CD14-positive monocyte (primary cell): ENCODE measurements around the gene NBEA. TPM values are rescaled to one million over a fixed set of nuclear protein-coding genes. Genes with fewer than 3 reads are reported as not detected.

Experiments
- DNase-seq, 3 donors: peaks; one replicate each; pipeline ENCODE4 v3.0.0-alpha.2; 2011 to 2022
- H2AFZ ChIP-seq: 2 replicates; pipeline ENCODE4 v1.6.0; 2012; ENCODE audit warnings: mild to moderate bottlenecking, low read depth, low read length, inconsistent platforms; ENCODE audit not compliant: insufficient read depth, poor library complexity, severe bottlenecking
- H3K27ac ChIP-seq, 2 donors: 1 replicate in 1 of 2; 2 replicates in 1 of 2; pipeline ENCODE4 v1.5.1; 2012 to 2013; ENCODE audit warnings: low read length in 2 of 2, control low read depth in 1 of 2, inconsistent platforms in 1 of 2, low read depth in 1 of 2, mild to moderate bottlenecking in 1 of 2
- H3K27me3 ChIP-seq, 2 donors: one replicate each; pipeline versions ENCODE4 v1.6.0 to v1.6.1; 2011 to 2013; ENCODE audit warnings: low read length in 2 of 2; ENCODE audit not compliant: control insufficient read depth in 2 of 2, insufficient read depth in 2 of 2
- H3K36me3 ChIP-seq, 2 donors: replicated peaks in 1 of 2; 1 replicate in 1 of 2; 2 replicates in 1 of 2; pipeline versions ENCODE4 v1.5.1 to v1.6.1; 2012 to 2013; ENCODE audit warnings: low read length in 2 of 2, control low read depth in 1 of 2, inconsistent platforms in 1 of 2, mild to moderate bottlenecking in 1 of 2; ENCODE audit not compliant: insufficient read depth in 2 of 2, control insufficient read depth in 1 of 2
- H3K4me1 ChIP-seq, 2 donors: 1 replicate in 1 of 2; 2 replicates in 1 of 2; pipeline versions ENCODE4 v1.5.1 to v1.6.1; 2012 to 2013; ENCODE audit warnings: low read length in 2 of 2, control low read depth in 1 of 2, inconsistent platforms in 1 of 2, mild to moderate bottlenecking in 1 of 2, moderate library complexity in 1 of 2; ENCODE audit not compliant: insufficient read depth in 2 of 2, control insufficient read depth in 1 of 2
- H3K4me2 ChIP-seq: replicated peaks from 2 replicates; pipeline ENCODE3; 2012; ENCODE audit warnings: low read length, moderate library complexity, mild to moderate bottlenecking; ENCODE audit not compliant: poor library complexity, severe bottlenecking; ENCODE audit errors: extremely low read depth
- H3K4me3 ChIP-seq, 3 experiments: fragments of 200-600 bp in 1 of 3; sonication (generic) in 1 of 3; replicated peaks in 1 of 3; 1 replicate in 2 of 3; 2 replicates in 1 of 3; pipeline ENCODE4 v1.5.1; 2011 to 2013; ENCODE audit warnings: low read length in 3 of 3, mild to moderate bottlenecking in 3 of 3, control low read depth in 2 of 3, low read depth in 2 of 3, inconsistent platforms in 1 of 3, moderate library complexity in 1 of 3
- H3K79me2 ChIP-seq: 2 replicates; pipeline ENCODE4 v1.6.0; 2012; ENCODE audit warnings: mild to moderate bottlenecking, control low read depth, inconsistent platforms, low read length, moderate library complexity; ENCODE audit not compliant: insufficient read depth
- H3K9ac ChIP-seq: 2 replicates; pipeline ENCODE4 v1.6.0; 2017; ENCODE audit warnings: low read length, mild to moderate bottlenecking; ENCODE audit not compliant: insufficient read depth, poor library complexity, severe bottlenecking
- H3K9me3 ChIP-seq, 2 donors: replicated peaks in 1 of 2; 1 replicate in 1 of 2; 2 replicates in 1 of 2; pipeline versions ENCODE4 v1.5.1 to v1.6.1; 2012 to 2013; ENCODE audit warnings: low read length in 2 of 2, control low read depth in 1 of 2; ENCODE audit not compliant: control insufficient read depth in 1 of 2, insufficient read depth in 1 of 2
- H4K20me1 ChIP-seq: 2 replicates; pipeline ENCODE4 v1.6.0; 2012; ENCODE audit warnings: mild to moderate bottlenecking, low read length, control low read depth, moderate library complexity; ENCODE audit not compliant: insufficient read depth
- H3K27ac Mint-ChIP-seq, 7 donors: one replicate each; pipeline ENCODE4 v1.8.0; 2020; ENCODE audit warnings: mild to moderate bottlenecking in 7 of 7, mixed read lengths in 7 of 7, moderate library complexity in 6 of 7, inconsistent platforms in 2 of 7
- H3K27me3 Mint-ChIP-seq, 3 donors: one replicate each; pipeline ENCODE4 v1.8.0; 2021 to 2022; ENCODE audit warnings: low read depth in 3 of 3, mild to moderate bottlenecking in 3 of 3, mixed read lengths in 3 of 3, moderate library complexity in 3 of 3, inconsistent platforms in 1 of 3
- H3K36me3 Mint-ChIP-seq, 2 donors: one replicate each; pipeline ENCODE4 v1.8.0; 2020; ENCODE audit warnings: mixed read lengths in 2 of 2, inconsistent platforms in 1 of 2, mild to moderate bottlenecking in 1 of 2
- H3K4me1 Mint-ChIP-seq: one replicate; pipeline ENCODE4 v1.8.0; 2020; ENCODE audit warnings: mild to moderate bottlenecking, mixed read lengths
- H3K4me3 Mint-ChIP-seq, 2 donors: one replicate each; pipeline ENCODE4 v1.8.0; 2020; ENCODE audit warnings: mild to moderate bottlenecking in 2 of 2, mixed read lengths in 2 of 2, moderate library complexity in 1 of 2
- H3K9me3 Mint-ChIP-seq, 7 donors: one replicate each; pipeline ENCODE4 v1.8.0; 2020 to 2022; ENCODE audit warnings: mixed read lengths in 7 of 7, mild to moderate bottlenecking in 6 of 7, moderate library complexity in 6 of 7, inconsistent platforms in 2 of 7
- CTCF ChIP-seq: fragments of 200-600 bp; IDR thresholded peaks from one replicate; pipeline ENCODE4 v1.8.0; 2022; ENCODE audit warnings: antibody characterized with exemption, mild to moderate bottlenecking
- WGBS: methylation state at CpG from one replicate; pipeline ENCODE4 v1.1.5; 2013; ENCODE audit warnings: missing lambda C conversion rate; ENCODE audit not compliant: insufficient coverage; 5-methylcytosine and 5-hydroxymethylcytosine counted together
- intact Hi-C, 2 donors: fragments of 100-400 bp; cut with micrococcal nuclease; formaldehyde crosslinking; loops; one replicate each; pipeline versions ENCODE4 v1.15.0 to v1.15.1; 2023
- polyA plus RNA-seq, 3 donors: library from polyadenylated mRNA; depleted of rRNA in 1 of 3; unstranded in 2 of 3; stranded (reverse) in 1 of 3; fragments of 300-500 nt in 2 of 3; fragments of >200 nt in 1 of 3; fragmentation: Illumina TruSeq in 2 of 3; gene quantifications; 1 replicate in 2 of 3; 2 replicates in 1 of 3; pipeline ENCODE4 v1.2.3, GENCODE V29; 2012 to 2021

Gene NBEA
- polyA plus RNA-seq, 3 donors, result 0.03 to 0.23 (median 0.08) TPM

DNA sequence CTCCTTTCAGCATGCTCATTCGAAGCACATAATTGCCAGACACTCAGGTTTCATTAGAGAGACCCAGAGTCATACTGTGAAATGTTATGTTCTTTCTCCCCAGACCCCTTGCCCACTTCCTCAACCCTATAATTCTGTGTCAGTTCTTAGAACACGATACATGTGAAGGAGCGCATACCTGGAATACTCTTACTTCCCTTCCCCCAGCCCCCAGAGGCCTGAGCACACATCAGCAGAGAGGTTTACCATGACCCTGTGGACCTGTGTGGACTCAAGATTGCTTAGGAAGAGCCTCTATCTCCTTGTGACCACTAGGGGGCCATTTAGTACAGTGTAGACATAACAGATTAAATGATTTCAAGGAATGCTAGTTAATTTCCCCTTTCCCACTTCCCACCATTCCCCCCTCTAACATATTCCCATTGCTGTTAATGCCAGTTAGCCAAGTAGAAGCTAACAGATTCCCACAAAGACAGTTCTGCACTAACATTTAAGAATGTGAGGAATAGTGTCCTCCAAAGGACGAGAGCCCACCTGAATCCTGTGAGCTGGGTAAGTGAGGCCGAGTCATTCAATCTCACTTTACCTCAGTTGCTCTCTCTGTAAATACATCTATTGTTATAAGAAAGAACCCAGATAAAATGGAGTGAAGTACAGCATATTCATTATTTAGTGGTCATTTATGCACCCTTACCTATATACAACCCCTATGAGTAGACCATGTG is 688.6 kb downstream of the NBEA start:
- Histone ChIP-seq H3K9me3 (no peaks in the 10 kb centered on the region), H3K79me2 (no peaks in the 10 kb centered on the region), H3K36me3 (no peaks in the 10 kb centered on the region), H3K27ac (no peak overlapping the region), H3K4me1 (no peaks in the 10 kb centered on the region), H4K20me1 (no peaks in the 10 kb centered on the region), H3K4me2 (no peak overlapping the region), H3K4me3 (no peak overlapping the region), H3K27me3 (no peaks in the 10 kb centered on the region), H2AFZ (no peak overlapping the region), H3K9ac (no peak overlapping the region)
- peak overlapping the region in 1 of 7 donors; percentile 23 for H3K27ac Mint-ChIP-seq
- peaks cover 0 to 3% (median 0%) of the 10 kb centered on the region in 3 donors for H3K27me3 Mint-ChIP-seq
- 86% methylated on average over 3 of the region's 5 CpGs for WGBS
- peak; percentile 70 for TF ChIP-seq CTCF
- DNase-seq, result no peak
- H3K4me1 Mint-ChIP-seq, result no peaks in the 10 kb centered on the region
- H3K9me3 Mint-ChIP-seq, result no peaks in the 10 kb centered on the region
- intact Hi-C loops, result no loop called here
- no peaks in the 10 kb centered on the region for H3K36me3 Mint-ChIP-seq
- no peak overlapping the region for H3K4me3 Mint-ChIP-seq

GRCh38 chr13:35631666-35632065 is 689.6 kb downstream of the NBEA start:
- Mint-ChIP-seq H3K4me1 (no peaks in the 10 kb centered on the region), H3K36me3 (no peaks in the 10 kb centered on the region), H3K27me3 (peaks cover 0 to 3% (median 0%) of the 10 kb centered on the region in 3 donors), H3K4me3 (no peak overlapping the region), H3K27ac (no peak overlapping the region), H3K9me3 (no peaks in the 10 kb centered on the region)
- DNase-seq, result no peak
- no peak for TF ChIP-seq CTCF
- Histone ChIP-seq H3K9me3 (no peaks in the 10 kb centered on the region), H3K9ac (no peak overlapping the region), H3K4me1 (no peaks in the 10 kb centered on the region), H3K4me2 (no peak overlapping the region), H3K27ac (no peak overlapping the region), H3K79me2 (no peaks in the 10 kb centered on the region), H2AFZ (no peak overlapping the region), H3K27me3 (no peaks in the 10 kb centered on the region), H3K36me3 (no peaks in the 10 kb centered on the region), H4K20me1 (no peaks in the 10 kb centered on the region), H3K4me3 (no peak overlapping the region)
- intact Hi-C loops, result no loop called here
